MM.1S (cell line): Measurements from ENCODE around the gene BLOC1S3.

Experiments
- EZH2 ChIP-seq: fragments of 300-600 bp; sonication (generic); optimal IDR thresholded peaks from 2 replicates; pipeline ENCODE3; 2017; ENCODE audit warnings: low read depth, mild to moderate bottlenecking, antibody characterized with exemption, low read length, mixed read lengths
- EZH2phosphoT487 ChIP-seq: fragments of 300-600 bp; sonication (generic); IDR thresholded peaks from 2 replicates; pipeline ENCODE4 v1.6.1; 2018; ENCODE audit warnings: antibody characterized with exemption, low read length
- TF ChIP-seq, protein P1 (sequence below): fragments of 300-600 bp; sonication (generic); IDR thresholded peaks from 2 replicates; pipeline ENCODE4 v1.5.1; 2016; ENCODE audit warnings: antibody characterized with exemption, low read length, mixed read lengths

DNA sequence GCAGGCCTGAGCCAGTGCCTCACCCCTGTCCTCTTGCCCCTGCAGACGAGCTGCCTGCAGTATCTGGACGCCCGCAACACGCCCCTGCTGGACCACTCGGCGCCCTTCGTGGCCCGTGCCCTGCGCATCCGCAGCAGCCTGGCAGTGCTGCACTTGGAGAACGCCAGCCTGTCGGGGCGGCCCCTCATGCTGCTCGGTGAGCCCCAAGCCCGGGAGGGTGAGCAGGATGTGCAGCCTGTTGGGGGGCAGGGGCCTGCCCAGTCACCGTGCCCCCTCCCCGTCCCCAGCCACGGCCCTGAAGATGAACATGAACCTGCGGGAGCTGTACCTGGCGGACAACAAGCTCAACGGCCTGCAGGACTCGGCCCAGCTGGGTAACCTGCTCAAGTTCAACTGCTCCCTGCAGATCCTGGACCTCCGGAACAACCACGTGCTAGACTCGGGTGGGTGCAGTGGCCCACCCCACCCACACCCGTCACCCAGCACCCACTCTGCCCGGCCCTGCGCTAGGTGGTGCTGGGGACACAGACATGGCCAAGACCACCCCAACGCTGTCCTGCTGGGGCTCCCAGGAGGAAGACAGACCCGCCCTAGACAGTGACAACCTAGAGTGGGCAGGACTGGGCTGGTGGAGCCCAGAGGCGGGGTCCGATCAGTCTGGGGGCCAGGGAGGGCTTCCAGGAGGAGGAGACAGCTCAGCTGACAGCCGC lies 36.4 kb upstream of the BLOC1S3 start:
- TF ChIP-seq, protein P1, sequence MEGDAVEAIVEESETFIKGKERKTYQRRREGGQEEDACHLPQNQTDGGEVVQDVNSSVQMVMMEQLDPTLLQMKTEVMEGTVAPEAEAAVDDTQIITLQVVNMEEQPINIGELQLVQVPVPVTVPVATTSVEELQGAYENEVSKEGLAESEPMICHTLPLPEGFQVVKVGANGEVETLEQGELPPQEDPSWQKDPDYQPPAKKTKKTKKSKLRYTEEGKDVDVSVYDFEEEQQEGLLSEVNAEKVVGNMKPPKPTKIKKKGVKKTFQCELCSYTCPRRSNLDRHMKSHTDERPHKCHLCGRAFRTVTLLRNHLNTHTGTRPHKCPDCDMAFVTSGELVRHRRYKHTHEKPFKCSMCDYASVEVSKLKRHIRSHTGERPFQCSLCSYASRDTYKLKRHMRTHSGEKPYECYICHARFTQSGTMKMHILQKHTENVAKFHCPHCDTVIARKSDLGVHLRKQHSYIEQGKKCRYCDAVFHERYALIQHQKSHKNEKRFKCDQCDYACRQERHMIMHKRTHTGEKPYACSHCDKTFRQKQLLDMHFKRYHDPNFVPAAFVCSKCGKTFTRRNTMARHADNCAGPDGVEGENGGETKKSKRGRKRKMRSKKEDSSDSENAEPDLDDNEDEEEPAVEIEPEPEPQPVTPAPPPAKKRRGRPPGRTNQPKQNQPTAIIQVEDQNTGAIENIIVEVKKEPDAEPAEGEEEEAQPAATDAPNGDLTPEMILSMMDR = no peak
- no peak for TF ChIP-seq EZH2
- TF ChIP-seq EZH2phosphoT487 = no peak
